SKM-1 (cell line): ENCODE measurements around the gene CEP44.
"Not testable (repeated sequence)": the region's sequence is repeated elsewhere in the genome, so short reads cannot be mapped to it uniquely, and the experiment has no call there.

ENCODE experiments used
- DNase-seq: peaks from one replicate; lab custom pipeline; 2025; ENCODE audit not compliant: unreplicated experiment; lab: John Stamatoyannopoulos, UW

The CEP44 gene

GRCh38 chr4:174380206-174380605, 96.5 kb downstream of the CEP44 start:
- DNase-seq: not testable (repeated sequence)

GRCh38 chr4:174380699-174381439, 97.2 kb downstream of the CEP44 start:
- DNase-seq: no peak

GRCh38 chr4:174381440-174381800, 97.7 kb downstream of the CEP44 start:
- no peak for DNase-seq
